Fibroblast of skin of right quadriceps (primary cell): ENCODE data around the gene AURKAIP1.

Experiments used
- DNase-seq: peaks from one replicate; pipeline ENCODE4 v3.0.0-alpha.2; 2013

AURKAIP1 gene

DNA sequence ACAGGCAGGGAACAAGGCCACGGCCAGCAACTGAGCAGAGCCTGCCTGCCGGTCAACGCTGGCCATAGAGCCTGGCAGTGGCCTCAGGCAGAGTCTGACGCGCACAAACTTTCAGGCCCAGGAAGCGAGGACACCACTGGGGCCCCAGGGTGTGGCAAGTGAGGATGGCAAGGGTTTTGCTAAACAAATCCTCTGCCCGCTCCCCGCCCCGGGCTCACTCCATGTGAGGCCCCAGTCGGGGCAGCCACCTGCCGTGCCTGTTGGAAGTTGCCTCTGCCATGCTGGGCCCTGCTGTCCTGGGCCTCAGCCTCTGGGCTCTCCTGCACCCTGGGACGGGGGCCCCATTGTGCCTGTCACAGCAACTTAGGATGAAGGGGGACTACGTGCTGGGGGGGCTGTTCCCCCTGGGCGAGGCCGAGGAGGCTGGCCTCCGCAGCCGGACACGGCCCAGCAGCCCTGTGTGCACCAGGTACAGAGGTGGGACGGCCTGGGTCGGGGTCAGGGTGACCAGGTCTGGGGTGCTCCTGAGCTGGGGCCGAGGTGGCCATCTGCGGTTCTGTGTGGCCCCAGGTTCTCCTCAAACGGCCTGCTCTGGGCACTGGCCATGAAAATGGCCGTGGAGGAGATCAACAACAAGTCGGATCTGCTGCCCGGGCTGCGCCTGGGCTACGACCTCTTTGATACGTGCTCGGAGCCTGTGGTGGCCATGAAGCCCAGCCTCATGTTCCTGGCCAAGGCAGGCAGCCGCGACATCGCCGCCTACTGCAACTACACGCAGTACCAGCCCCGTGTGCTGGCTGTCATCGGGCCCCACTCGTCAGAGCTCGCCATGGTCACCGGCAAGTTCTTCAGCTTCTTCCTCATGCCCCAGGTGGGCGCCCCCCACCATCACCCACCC lies 43.7 kb downstream of the AURKAIP1 start, which contains the start of gene TAS1R3:
Gene TAS1R3 (plus strand): TSS at position 213 of the 898 bp plus-strand sequence. CDS start 66 bp downstream, at position 279.
- DNase-seq, result no peak

DNA sequence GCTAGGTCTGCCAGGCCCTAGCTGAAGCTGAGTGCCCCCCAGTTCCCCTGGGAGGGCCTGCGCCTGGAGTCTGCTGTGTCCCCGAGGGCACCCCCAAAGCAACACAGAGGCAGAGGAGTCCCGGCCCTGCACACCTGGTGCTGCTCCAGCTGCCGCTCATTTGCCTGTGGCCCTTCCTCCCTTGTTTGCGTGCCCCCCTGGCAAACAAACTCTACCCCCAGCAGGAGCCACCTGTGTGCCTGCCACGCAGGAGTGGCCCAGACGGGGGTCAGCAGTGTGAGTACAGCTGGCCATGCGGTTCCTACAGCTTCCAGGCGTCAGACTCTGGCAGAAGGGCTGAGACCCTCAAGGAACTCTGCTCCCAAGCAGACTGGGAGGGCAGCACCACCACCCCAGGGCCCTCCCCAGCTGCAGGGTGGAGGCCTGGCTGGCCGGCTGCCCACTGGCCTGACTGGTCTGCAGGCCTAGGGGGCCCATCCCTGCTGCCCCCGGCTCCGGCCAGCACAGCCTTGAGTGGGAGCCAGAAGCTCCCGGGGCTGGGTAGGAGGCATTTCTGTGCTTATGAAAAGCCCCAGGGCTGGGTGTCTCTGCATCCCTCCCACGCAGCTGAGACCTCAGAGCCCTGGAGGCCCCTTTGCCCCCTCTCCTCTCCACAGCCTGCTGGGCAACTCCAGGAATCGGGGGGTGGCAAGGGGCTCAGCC lies 44.5 kb downstream of the AURKAIP1 start:
- DNase-seq, result no peak

DNA sequence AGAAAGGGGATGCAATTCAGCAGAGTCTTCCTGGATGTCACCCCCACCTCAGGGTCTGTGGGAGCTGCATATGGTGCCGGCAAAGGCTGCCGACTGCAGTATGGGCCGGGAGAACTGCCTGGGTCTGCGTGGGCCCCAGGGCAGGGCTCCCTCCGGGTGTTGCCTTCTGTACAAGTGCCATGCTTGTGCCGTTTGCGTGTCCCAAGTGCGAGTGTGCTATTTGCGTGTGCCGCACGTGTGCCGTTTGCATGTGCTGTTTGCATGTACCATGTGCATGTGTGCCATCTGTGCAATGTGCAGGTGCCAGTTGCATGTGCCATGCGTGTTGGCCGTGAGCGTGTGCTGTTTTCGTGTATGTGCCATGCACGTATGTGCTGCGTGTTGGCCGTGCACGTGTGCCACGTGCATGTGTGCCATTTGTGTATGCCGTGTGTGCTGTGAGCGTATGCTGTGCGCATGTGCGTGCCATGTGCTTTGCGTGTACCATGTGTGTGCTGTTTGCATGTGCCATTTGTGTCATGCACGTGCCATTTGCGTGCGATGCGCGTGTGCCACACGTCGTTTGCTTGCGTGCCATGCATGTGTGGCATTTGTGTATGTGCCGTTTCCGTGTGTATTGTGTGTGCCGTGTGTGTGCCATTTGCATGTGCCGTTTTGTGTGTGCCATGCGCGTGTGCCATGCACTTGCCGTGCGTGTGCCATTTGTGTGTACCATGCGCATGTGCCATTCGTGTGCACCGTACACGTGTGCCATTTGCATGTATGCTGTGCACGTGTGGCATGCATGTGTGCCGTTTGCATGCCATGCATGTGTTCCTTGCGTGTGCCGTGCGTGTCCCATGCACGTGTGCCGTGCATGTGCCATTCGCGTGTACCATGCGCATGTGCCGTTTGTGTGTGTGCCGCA lies 45.5 kb downstream of the AURKAIP1 start:
- no peak for DNase-seq

DNA sequence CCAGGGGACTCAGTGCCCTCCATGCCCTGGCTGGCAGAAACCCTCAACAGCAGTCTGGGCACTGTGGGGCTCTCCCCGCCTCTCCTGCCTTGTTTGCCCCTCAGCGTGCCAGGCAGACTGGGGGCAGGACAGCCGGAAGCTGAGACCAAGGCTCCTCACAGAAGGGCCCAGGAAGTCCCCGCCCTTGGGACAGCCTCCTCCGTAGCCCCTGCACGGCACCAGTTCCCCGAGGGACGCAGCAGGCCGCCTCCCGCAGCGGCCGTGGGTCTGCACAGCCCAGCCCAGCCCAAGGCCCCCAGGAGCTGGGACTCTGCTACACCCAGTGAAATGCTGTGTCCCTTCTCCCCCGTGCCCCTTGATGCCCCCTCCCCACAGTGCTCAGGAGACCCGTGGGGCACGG lies 46.8 kb downstream of the AURKAIP1 start:
- DNase-seq, result no peak

DNA sequence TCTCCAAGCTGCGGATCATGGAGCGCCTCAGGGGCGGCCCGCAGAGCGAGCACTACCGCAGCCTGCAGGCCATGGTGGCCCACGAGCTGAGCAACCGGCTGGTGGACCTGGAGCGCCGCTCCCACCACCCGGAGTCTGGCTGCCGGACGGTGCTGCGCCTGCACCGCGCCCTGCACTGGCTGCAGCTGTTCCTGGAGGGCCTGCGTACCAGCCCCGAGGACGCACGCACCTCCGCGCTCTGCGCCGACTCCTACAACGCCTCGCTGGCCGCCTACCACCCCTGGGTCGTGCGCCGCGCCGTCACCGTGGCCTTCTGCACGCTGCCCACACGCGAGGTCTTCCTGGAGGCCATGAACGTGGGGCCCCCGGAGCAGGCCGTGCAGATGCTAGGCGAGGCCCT lies 47.7 kb downstream of the AURKAIP1 start:
- DNase-seq, result no peak

DNA sequence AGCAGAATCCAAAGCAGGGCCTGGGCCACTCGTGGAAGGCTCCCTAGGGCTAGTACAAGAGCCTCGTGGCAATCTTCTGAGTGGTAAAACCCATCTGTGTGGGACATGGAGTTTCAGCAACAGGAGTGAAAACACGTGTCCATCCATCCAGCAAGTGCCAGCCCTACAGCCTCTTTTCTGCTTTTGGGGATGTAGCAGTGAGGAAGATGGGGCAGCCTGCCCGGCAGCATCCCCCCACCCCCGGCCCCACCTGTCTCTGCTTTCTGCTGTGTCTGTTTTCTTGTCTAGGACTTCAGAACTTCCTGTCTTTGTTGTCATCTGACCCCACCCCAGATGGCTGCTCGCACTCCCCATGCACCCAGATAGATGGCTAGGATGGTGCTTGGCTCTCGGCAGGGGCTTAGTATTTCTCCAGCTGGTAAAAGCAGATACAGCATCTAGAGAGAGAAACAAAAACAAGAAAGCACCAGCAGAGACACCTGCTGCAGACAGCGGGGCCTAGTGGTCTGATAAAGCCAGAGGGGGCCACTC lies 48.9 kb downstream of the AURKAIP1 start:
- DNase-seq, result no peak

DNA sequence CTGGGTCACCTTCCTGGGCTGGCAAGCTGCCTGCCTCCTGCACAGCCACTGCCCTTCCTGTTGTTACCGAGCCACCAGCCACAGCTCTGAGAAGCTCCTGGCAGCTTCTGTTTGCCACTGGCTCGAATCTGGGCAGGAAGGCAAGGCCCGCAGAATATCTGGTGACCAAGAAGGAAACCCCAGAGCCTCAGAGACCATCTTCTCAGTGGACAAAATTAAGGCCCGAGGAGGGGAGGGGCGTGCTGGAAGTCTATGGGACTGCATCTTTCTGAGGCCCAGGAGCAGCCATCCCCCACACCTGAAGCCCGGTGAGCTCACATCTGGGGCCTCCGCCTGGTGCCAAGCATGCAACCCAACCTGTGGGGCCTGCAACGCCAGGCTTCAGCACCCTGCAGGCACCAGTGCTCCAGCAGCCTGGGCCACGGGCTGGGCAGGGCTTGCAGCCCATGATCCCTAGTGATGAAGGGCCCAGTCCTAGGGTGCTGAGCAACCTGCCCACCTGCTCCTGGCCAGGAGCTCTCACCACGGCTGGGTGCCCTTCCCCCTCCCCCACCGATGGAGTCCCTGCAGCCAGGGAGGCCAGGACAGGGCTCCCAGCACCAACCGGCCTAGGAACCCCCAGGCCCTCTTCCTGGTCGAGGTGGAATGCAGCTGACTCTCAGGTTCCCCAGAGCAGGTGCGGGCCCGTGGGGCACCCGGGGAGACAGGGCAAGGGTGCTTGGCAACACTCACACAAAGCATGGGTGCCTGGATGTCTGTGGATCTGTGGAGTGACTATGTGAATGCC lies 49.5 kb downstream of the AURKAIP1 start:
- DNase-seq, result no peak

DNA sequence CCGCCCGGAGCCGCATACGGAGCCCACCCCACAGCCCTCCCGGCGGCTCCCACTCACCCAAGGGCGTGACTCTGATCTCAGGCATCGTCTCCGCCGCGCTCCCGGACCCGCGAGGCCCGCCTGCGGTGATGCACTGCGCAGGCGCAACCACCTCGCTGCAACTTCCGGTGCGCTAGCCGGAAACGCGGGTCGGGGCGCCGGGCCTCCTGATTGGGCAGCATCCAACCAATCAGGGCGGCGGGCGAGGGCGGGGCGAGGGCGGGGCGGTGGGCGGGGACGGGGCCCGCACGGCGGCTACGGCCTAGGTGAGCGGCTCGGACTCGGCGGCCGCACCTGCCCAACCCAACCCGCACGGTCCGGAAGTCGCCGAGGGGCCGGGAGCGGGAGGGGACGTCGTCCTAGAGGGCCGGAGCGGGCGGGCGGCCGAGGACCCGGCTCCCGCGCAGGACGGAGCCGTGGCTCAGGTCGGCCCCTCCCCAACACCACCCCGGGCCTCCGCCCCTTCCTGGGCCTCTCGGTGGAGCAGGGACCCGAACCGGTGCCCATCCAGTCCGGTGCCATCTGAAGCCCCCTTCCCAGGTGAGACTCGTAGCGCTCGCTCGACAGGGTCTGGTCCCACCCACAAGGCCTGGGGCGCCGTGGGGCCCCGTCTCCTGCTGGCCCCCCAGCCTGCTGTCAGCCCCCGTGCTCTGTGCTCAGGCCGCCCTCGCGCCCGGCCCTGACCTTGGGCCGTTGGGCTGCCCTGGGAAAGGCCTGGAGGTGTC lies 50.3 kb downstream of the AURKAIP1 start, which contains the start of the genes CPTP and INTS11:
Gene CPTP (plus strand): TSS at position 279 of the 764 bp plus-strand sequence. CDS start 2,109 bp downstream, outside the sequence.
Gene INTS11 (minus strand): TSS at position 137 of the 764 bp plus-strand sequence. CDS start 52 bp downstream, at position 85.
- DNase-seq, result peak; percentile 88

DNA sequence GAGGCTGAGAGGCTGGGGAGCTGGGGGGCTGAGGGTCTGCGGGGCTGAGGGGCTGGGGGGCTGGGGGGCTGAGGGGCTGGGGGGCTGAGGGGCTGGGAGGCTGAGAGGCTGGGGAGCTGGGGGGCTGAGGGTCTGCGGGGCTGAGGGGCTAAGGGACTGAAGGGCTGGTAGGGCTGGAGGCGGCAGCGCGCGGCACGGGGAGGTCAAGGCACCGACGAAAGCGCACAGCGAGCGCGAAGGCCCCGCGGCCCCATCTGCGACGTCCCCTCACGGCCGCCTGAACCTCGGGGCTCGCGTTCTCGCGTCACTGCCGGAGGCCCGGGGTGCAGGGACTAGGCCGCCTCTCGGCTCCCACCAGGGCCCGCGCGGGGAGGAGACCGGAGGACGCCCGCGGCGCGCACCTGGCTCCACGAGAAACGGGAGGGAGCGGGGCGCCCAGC lies 50.9 kb downstream of the AURKAIP1 start:
- no peak for DNase-seq
